AG09319 (cell line): Measurements from ENCODE around the gene OSCP1.

Experiments used
- DNase-seq: peaks from one replicate; pipeline ENCODE4 v3.0.0-alpha.2; 2010; ENCODE audit warnings: low read depth; ENCODE audit errors: extremely low read depth
- CTCF ChIP-seq: IDR thresholded peaks from 2 replicates; pipeline ENCODE4 v1.5.1; 2011; ENCODE audit warnings: low read depth, mild to moderate bottlenecking, inconsistent platforms, low read length, moderate library complexity

OSCP1 gene

GRCh38 chr1:36471830-36472641 lies 21.8 kb upstream of the OSCP1 start:
- no peak for DNase-seq
- no peak for TF ChIP-seq CTCF

GRCh38 chr1:36469163-36469562 lies 18.9 kb upstream of the OSCP1 start:
- no peak for DNase-seq
- no peak for TF ChIP-seq CTCF

GRCh38 chr1:36467700-36468455 lies 17.6 kb upstream of the OSCP1 start:
- DNase-seq, result no peak
- TF ChIP-seq CTCF, result no peak

GRCh38 chr1:36467027-36467410 lies 16.8 kb upstream of the OSCP1 start:
- no peak for TF ChIP-seq CTCF
- no peak for DNase-seq

- DNase-seq, result no peak
- no peak for TF ChIP-seq CTCF
Measured at GRCh38 chr1:36466370-36467026, 16.2 kb upstream of the OSCP1 start.

GRCh38 chr1:36465731-36466369 lies 15.6 kb upstream of the OSCP1 start:
- no peak for TF ChIP-seq CTCF
- no peak for DNase-seq
